ENCODE measurements around the gene LHFPL4.

The LHFPL4 gene

DNA sequence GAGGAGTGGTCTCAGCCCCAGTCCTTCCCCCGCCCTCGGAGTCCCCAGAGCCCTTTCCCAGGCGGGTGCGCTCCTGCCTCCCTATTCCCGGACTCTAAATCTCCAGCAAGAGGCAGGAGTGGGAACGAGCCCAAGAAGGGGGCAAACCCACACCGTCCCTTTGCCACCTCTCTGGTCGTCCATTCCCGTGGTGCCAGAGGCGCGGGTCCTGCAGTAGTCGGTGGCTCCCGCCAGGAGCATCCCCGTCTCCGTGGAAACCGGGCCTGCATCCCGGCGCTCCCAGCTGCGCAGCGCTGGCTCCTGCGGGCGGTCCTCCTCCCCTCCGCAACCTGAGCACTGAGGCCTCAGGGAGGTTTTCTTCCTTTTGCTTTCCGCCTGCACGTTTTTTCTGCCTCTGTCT, 44.8 kb downstream of the LHFPL4 start:
- no peak for DNase-seq (ENCODE audit: low read depth)
- TF ChIP-seq, protein P1, sequence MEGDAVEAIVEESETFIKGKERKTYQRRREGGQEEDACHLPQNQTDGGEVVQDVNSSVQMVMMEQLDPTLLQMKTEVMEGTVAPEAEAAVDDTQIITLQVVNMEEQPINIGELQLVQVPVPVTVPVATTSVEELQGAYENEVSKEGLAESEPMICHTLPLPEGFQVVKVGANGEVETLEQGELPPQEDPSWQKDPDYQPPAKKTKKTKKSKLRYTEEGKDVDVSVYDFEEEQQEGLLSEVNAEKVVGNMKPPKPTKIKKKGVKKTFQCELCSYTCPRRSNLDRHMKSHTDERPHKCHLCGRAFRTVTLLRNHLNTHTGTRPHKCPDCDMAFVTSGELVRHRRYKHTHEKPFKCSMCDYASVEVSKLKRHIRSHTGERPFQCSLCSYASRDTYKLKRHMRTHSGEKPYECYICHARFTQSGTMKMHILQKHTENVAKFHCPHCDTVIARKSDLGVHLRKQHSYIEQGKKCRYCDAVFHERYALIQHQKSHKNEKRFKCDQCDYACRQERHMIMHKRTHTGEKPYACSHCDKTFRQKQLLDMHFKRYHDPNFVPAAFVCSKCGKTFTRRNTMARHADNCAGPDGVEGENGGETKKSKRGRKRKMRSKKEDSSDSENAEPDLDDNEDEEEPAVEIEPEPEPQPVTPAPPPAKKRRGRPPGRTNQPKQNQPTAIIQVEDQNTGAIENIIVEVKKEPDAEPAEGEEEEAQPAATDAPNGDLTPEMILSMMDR (conservative IDR thresholded peaks at IDR 0.05; ENCODE audit: low read depth, low read length): no peak
- H3K4me3 ChIP-seq (ENCODE audit: low read length): no peak overlapping the region

DNA sequence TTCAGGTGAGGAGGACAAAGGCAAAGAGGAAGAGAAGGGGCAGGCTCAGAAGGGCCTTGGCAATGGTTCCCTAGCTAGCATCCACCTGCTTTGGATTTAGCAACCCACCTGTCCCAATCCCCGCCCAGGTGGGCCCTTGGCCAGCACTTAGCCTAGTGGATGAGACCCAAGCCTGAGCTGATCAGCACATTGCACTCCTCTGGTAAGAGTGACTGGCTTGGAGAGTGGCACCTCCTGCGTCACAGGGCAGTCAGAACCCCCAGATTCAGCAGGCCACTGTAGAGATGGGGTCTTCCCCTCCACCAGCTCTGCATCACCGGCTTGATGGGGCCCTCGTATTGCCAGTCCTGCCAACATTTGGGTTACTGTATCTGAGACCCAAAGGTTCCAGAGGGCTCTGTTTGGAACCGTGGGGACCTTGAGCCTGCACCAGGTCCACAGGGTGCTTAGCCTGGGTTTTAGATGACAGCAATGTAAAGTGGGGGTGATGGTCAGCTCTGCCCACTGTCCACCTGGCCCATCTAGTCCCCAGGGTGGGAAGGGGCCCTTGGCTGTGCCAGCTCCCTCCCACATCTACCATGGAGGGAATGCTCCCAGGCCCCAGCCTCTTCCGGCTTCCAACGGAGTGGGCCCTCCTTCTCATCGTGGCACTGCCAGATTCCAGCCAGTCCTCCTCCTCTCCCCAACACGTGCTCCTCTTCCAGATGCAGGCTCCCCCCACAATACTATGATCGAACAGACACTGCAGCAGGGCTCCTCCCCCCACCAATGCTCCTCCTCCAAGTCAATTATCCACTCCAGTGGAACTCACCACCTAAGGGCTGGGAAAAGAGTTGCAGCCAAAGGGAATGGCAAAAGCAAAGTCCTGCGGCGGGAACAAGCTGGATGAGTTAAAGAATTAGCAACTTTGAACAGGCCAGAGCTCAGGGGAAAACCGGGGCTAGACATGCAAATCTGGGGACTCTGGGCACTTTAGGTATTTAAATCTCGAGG, 45.7 kb downstream of the LHFPL4 start:
- no peak for DNase-seq (ENCODE audit: low read depth)
- no peak overlapping the region for H3K4me3 ChIP-seq (ENCODE audit: low read length)
- TF ChIP-seq, protein P1 (conservative IDR thresholded peaks at IDR 0.05; ENCODE audit: low read depth, low read length): no peak

DNA sequence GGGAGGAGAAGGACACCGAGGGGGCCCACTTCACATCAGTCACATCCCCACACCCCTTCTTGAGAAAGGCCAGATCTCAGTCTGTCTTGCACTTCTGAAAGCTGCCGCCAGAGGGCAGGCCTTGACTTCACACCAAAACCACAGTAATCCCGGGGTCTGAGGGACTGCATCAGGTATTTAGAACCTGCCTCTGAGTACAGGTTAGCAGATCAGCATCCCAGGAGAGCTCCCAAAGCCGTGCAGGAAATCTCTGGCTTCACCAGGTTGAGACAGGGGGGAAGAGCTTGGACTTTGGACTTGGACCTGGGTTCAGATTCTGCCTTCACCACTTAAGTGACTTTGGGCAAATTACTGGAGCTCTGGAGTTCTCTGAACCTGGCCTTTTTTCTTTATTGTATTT, 50.3 kb downstream of the LHFPL4 start:
- TF ChIP-seq, protein P1 (conservative IDR thresholded peaks at IDR 0.05; ENCODE audit: low read depth, low read length): peak; percentile 97
- DNase-seq (ENCODE audit: low read depth): peak; percentile 37
- H3K4me3 ChIP-seq (ENCODE audit: low read length): no peak overlapping the region

DNA sequence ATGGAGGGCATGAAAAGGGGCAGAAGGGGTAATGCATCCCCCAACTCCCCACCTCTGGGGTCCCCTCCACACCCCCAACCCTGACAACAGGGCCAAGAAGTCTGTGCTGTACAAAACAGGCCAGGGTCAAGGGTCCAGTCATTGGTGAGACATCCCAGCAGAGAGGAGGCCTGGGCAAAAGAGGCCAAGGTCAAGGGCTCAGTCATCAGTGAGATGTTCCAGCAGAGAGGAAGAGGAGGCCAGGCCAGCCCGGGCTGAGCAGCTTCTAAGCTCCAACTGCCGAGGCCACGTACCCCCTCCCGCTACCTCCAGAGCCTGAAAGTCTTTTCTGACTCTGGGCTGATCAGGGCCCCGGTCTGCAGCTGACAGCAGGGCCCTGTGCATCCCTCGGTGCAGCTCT, 52.4 kb downstream of the LHFPL4 start:
- DNase-seq (ENCODE audit: low read depth): no peak
- H3K4me3 ChIP-seq (ENCODE audit: low read length): no peak overlapping the region
- TF ChIP-seq, protein P1 (conservative IDR thresholded peaks at IDR 0.05; ENCODE audit: low read depth, low read length): no peak

DNA sequence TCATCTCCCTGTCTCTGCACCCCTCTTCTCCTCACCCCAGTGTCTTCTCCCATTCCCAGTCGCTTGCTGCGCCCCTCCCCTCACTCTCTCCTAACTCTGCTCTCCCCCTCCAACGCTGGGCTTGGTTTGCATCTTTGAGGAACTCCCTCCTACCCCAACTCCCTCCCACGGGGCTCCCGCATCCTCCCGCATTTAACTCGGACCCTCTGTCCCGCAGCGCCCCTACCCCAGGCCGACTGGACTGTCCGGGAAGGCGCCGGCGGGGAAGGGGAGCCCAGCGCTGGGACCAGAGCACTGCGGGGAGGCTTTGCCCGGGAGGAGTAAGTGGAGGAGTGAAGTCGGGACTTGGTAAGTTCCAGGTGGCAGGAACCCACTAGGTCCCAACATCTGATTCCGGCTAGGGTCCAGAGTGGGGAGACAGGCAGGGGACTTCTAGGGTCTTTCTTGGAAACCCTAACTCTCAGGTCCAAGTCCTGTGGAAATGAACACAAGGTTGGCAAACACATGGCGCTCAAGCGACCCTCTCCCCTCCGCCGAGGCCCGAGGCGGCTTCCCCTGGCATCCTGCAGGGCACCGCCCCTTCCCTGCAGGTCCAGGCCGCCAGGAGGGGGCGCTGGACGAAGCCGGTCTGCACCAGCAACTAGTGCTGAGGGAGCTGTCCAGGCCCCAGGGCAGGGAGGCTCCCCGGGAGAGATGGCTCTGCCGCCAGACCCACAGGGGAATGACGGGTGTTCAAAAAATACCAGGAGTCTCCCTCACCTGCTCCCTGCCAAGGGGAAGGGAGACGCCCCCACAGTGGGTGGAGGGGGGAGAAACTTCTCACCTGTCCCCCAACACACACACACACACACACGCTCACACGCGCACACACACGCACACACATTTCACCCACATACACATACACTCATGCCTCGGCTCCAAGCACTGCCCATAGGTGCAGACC, 53.2 kb downstream of the LHFPL4 start:
- peak; percentile 16 for DNase-seq (ENCODE audit: low read depth)
- TF ChIP-seq, protein P1 (conservative IDR thresholded peaks at IDR 0.05; ENCODE audit: low read depth, low read length): peak; percentile 94
- H3K4me3 ChIP-seq (ENCODE audit: low read length): peak overlapping the region; percentile 14

DNA sequence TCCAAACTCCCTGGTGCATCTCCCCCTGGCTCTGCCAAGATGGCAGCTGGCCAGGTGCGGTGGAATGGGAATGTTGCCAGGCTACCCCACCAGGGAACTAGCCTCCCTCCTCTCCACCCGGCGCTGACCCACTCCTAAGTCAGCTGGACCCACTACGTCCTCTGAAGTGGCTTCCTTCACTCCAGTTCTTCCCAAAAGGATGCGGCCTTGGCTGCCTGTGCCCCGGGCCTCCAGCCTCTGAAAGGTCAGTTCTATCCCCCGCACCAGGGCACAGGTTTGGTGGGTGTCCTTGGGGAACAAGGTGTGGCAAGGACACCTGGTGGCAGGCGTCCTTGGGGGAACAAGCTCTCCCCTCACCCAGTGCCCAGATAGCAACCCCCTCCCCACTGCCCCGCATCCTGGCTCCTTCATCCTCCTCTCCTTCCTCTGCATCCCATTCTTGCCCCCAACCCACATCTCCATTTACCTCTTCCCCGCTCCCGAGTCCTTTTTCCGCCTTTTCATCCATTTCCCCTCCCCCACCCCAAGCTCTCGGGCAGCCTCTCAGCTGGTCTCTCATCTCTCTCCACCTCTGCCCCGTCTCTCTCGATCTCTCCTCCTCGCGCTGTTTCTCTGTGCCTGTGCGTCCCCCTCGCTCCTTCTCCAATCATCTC, 54.0 kb downstream of the LHFPL4 start:
- TF ChIP-seq, protein P1 (conservative IDR thresholded peaks at IDR 0.05; ENCODE audit: low read depth, low read length): no peak
- DNase-seq (ENCODE audit: low read depth): no peak
- H3K4me3 ChIP-seq (ENCODE audit: low read length): no peak overlapping the region

All from retinal pigment epithelial cell (primary cell).